ENCODE measurements around the gene ZNF784.
A peak's percentile ranks its signal among the peaks of the same experiment; 100 is the strongest.

The ZNF784 gene

GRCh38 chr19:55590617-55591016, 33.7 kb downstream of the ZNF784 start:
- Histone ChIP-seq H3K4me3 (ENCODE audit: low read depth, low read length) (no peak overlapping the region), H3K27me3 (replicated peaks) (no peaks in the 10 kb centered on the region), H3K36me3 (replicated peaks) (peaks cover 19% of the 10 kb centered on the region), H3K27ac (no peak overlapping the region)
- in situ Hi-C loops (cut with HindIII; ENCODE audit: low pct_ligation_motif_present, low sequenced_read_pairs): no loop called here
- DNase-seq: no peak
- TF ChIP-seq, protein P1, sequence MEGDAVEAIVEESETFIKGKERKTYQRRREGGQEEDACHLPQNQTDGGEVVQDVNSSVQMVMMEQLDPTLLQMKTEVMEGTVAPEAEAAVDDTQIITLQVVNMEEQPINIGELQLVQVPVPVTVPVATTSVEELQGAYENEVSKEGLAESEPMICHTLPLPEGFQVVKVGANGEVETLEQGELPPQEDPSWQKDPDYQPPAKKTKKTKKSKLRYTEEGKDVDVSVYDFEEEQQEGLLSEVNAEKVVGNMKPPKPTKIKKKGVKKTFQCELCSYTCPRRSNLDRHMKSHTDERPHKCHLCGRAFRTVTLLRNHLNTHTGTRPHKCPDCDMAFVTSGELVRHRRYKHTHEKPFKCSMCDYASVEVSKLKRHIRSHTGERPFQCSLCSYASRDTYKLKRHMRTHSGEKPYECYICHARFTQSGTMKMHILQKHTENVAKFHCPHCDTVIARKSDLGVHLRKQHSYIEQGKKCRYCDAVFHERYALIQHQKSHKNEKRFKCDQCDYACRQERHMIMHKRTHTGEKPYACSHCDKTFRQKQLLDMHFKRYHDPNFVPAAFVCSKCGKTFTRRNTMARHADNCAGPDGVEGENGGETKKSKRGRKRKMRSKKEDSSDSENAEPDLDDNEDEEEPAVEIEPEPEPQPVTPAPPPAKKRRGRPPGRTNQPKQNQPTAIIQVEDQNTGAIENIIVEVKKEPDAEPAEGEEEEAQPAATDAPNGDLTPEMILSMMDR (IDR thresholded peaks at IDR 0.05; ENCODE audit: low read depth, low read length, missing control alignments): no peak

GRCh38 chr19:55590109-55590508, 34.3 kb downstream of the ZNF784 start:
- Histone ChIP-seq H3K36me3 (replicated peaks) (peaks cover 15% of the 10 kb centered on the region), H3K27ac (no peak overlapping the region), H3K27me3 (replicated peaks) (no peaks in the 10 kb centered on the region), H3K4me3 (ENCODE audit: low read depth, low read length) (no peak overlapping the region)
- TF ChIP-seq, protein P1 (IDR thresholded peaks at IDR 0.05; ENCODE audit: low read depth, low read length, missing control alignments): no peak
- in situ Hi-C loops (cut with HindIII; ENCODE audit: low pct_ligation_motif_present, low sequenced_read_pairs): no loop called here
- DNase-seq: no peak

DNA sequence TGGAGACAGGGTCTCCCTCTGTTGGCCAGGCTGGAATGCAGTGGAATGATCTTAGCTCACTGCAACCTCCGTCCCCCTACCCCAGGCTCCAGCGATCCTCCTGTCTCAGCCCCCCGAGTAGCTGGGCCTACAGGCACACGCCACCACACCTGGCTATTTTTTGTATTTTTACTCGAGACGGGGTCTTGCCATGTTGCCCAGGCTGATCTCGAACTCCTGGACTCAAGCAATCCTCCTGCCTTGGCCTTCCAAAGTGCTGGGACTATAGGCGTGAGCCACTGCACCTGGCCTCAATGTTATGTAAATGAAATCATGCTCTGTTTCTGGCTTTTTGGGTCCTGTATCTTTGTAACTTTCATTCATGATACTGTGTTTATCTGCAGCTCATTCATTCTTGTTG, 35.6 kb downstream of the ZNF784 start:
- DNase-seq: no peak
- TF ChIP-seq, protein P1 (IDR thresholded peaks at IDR 0.05; ENCODE audit: low read depth, low read length, missing control alignments): no peak
- H3K36me3 ChIP-seq (replicated peaks): peaks cover 8% of the 10 kb centered on the region
- no peak overlapping the region for H3K27ac ChIP-seq
- H3K4me3 ChIP-seq (ENCODE audit: low read depth, low read length): no peak overlapping the region
- no peaks in the 10 kb centered on the region for H3K27me3 ChIP-seq (replicated peaks)
- in situ Hi-C loops (cut with HindIII; ENCODE audit: low pct_ligation_motif_present, low sequenced_read_pairs): no loop called here

DNA sequence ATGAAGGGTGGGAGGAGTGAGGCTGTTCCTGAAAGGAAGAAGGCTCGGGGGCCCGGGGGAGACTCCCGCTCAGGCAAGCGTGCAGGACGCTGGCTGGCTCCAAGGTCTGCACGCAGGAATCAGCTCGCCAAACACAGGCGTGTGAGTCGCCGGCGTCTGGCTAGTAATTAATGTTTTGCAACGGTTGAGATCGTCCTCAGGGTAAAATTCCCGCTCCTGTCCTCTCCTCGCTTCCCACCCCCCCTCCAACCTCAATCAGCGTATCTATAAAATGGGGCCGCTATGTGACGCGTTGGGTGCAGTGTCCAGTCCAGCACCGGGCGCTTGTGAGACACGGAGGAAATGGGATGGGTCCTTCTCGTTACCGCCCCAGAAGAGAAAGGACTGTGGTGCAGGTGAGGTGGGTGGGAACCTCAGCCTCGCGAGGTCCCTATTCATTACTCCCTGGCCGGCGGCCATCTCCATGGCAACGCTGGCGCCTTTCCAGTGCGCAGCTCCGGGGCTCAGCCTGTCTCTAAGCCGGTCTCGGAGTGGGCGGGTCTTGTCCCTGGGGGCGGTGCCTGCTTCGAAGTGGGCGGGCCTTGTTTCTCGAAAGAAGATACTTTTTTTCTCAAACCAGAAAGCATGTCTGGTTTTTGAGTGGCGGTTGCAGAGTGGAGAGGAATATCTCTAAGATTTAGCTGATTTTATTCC, 37.2 kb downstream of the ZNF784 start:
- H3K27me3 ChIP-seq (replicated peaks): no peaks in the 10 kb centered on the region
- no peak overlapping the region for H3K27ac ChIP-seq
- H3K4me3 ChIP-seq (ENCODE audit: low read depth, low read length): peak overlapping the region; percentile 57
- peak; percentile 92 for DNase-seq
- H3K36me3 ChIP-seq (replicated peaks): peaks cover under 1% of the 10 kb centered on the region
- TF ChIP-seq, protein P1 (IDR thresholded peaks at IDR 0.05; ENCODE audit: low read depth, low read length, missing control alignments): no peak
- in situ Hi-C loops (cut with HindIII; ENCODE audit: low pct_ligation_motif_present, low sequenced_read_pairs): no loop called here

DNA sequence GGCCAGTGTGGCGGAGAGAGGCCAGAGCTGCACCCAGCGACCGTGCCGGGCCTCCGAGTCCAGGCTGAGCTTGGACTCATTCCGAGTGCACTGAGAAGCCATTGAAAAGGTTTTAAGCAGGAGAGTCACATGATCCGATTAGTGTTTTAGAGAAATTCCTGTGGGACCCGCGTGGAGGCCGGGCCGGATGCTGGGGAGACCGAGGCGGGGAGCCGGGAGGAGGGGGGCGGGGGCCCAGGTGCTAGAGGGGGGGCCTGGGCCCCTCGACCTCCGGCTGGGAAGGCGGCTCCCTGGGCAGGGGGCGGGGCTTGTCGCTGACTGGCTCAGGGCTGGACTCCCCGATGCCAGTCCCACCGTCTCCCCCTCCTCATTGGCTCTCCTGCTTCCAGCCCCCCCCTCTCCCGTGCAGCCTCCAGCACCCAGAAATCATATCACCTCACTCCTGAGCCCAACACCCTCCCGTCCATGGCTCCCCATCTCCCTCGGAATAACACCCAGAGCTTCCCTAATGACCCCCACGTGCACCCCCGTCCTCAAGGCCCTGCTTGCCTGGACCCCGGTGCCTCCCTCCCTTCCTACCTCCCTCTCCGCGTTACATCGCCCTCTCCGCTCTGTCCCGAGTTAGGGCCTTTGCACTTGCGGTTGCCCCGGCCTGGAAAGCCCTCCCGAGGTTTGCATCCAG, 38.6 kb downstream of the ZNF784 start:
- Histone ChIP-seq H3K36me3 (replicated peaks) (no peaks in the 10 kb centered on the region), H3K4me3 (ENCODE audit: low read depth, low read length) (peak overlapping the region; percentile 47), H3K27ac (no peak overlapping the region), H3K27me3 (replicated peaks) (no peaks in the 10 kb centered on the region)
- TF ChIP-seq, protein P1 (IDR thresholded peaks at IDR 0.05; ENCODE audit: low read depth, low read length, missing control alignments): no peak
- in situ Hi-C loops (cut with HindIII; ENCODE audit: low pct_ligation_motif_present, low sequenced_read_pairs): no loop called here
- DNase-seq: peak; percentile 71

Data from brain microvascular endothelial cell (primary cell).